GM18858 (cell line): ENCODE measurements around the gene RAI2.
A peak's percentile ranks its signal among the peaks of the same experiment; 100 is the strongest.
"Not testable (repeated sequence)": the region's sequence is repeated elsewhere in the genome, so short reads cannot be mapped to it uniquely, and the experiment has no call there.

ENCODE experiments used
- ATAC-seq: cut with Tn5 transposase; IDR thresholded peaks from one replicate; pipeline ENCODE4 v1.9.1; 2021; ENCODE audit not compliant: unreplicated experiment

The RAI2 gene

GRCh38 chrX:17786554-17787347 is 74.3 kb downstream of the RAI2 start:
- ATAC-seq: not testable (repeated sequence)

- no peak for ATAC-seq
These were observed 81.7 kb downstream of the RAI2 start for GRCh38 chrX:17779434-17779833.

- no peak for ATAC-seq
These were observed 82.1 kb downstream of the RAI2 start for GRCh38 chrX:17778997-17779396.

- no peak for ATAC-seq
These were observed 87.0 kb downstream of the RAI2 start for GRCh38 chrX:17774053-17774452.

- no peak for ATAC-seq
These were observed 87.7 kb downstream of the RAI2 start for GRCh38 chrX:17773221-17773876.

GRCh38 chrX:17769701-17770269 is 91.3 kb downstream of the RAI2 start:
- ATAC-seq: no peak

GRCh38 chrX:17768997-17769396 is 92.1 kb downstream of the RAI2 start:
- ATAC-seq: no peak

- ATAC-seq: no peak
These were observed 93.4 kb downstream of the RAI2 start for GRCh38 chrX:17767734-17768133.

GRCh38 chrX:17759990-17760389 is 101.1 kb downstream of the RAI2 start:
- no peak for ATAC-seq

- peak; percentile 58 for ATAC-seq
These were observed 102.7 kb downstream of the RAI2 start for GRCh38 chrX:17758382-17758781.

GRCh38 chrX:17750436-17750835 is 110.7 kb downstream of the RAI2 start:
- no peak for ATAC-seq
